Measurements from ENCODE around the gene PRR36. TPM values are rescaled to one million over a fixed set of nuclear protein-coding genes. Genes with fewer than 3 reads are reported as not detected.

Gene PRR36
- total RNA-seq, 2 experiments from 2014 or later: 0.17 TPM; not detected in 1

- Histone ChIP-seq H3K4me1 (ENCODE audit: insufficient read depth, low read length, poor library complexity, severe bottlenecking) (peaks cover 16% of the 10 kb centered on the region), H3K9me2 (ENCODE audit: insufficient read depth, low read length) (no peaks in the 10 kb centered on the region), H3K4me2 (ENCODE audit: low read length) (0 out of 2 replicates have a peak overlapping the region, but pooled peaks have one; percentile 14), H3K36me3 (ENCODE audit: insufficient read depth, low read length) (peaks cover 14% of the 10 kb centered on the region; the same call in 1 of the 2 replicates), H3K27ac (ENCODE audit: low read depth, low read length, poor library complexity, severe bottlenecking) (no peak overlapping the region), H3K9me3 (ENCODE audit: low read length) (no peaks in the 10 kb centered on the region), H3K79me2 (ENCODE audit: insufficient read depth, low read depth, low read length) (no peaks in the 10 kb centered on the region), H2AFZ (ENCODE audit: low read length) (no peak overlapping the region), H3K4me3 (ENCODE audit: low read depth, low read length, poor library complexity, severe bottlenecking) (no peak overlapping the region), H4K20me1 (ENCODE audit: insufficient read depth, low read length) (peaks cover 6% of the 10 kb centered on the region; the same call in 1 of the 2 replicates)
- CTCF ChIA-PET (ENCODE audit: unreplicated experiment): no interaction called here
- intact Hi-C loops (cut with micrococcal nuclease; ENCODE audit: unreplicated experiment): no loop called here
- no peak for TF ChIP-seq EZH2phosphoT487 (IDR thresholded peaks at IDR 0.05; ENCODE audit: borderline replicate concordance, low read depth, low read length)
- TF ChIP-seq, protein P1, sequence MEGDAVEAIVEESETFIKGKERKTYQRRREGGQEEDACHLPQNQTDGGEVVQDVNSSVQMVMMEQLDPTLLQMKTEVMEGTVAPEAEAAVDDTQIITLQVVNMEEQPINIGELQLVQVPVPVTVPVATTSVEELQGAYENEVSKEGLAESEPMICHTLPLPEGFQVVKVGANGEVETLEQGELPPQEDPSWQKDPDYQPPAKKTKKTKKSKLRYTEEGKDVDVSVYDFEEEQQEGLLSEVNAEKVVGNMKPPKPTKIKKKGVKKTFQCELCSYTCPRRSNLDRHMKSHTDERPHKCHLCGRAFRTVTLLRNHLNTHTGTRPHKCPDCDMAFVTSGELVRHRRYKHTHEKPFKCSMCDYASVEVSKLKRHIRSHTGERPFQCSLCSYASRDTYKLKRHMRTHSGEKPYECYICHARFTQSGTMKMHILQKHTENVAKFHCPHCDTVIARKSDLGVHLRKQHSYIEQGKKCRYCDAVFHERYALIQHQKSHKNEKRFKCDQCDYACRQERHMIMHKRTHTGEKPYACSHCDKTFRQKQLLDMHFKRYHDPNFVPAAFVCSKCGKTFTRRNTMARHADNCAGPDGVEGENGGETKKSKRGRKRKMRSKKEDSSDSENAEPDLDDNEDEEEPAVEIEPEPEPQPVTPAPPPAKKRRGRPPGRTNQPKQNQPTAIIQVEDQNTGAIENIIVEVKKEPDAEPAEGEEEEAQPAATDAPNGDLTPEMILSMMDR (conservative IDR thresholded peaks at IDR 0.05; ENCODE audit: low read length): no peak
- no peak for DNase-seq (ENCODE audit: low spot score)
- no TSS peak for BruUV-seq (replicated peaks)
- POLR2A ChIA-PET: no interaction called here
These were observed 42.7 kb upstream of the PRR36 start for GRCh38 chr19:7916955-7917266.

DNA sequence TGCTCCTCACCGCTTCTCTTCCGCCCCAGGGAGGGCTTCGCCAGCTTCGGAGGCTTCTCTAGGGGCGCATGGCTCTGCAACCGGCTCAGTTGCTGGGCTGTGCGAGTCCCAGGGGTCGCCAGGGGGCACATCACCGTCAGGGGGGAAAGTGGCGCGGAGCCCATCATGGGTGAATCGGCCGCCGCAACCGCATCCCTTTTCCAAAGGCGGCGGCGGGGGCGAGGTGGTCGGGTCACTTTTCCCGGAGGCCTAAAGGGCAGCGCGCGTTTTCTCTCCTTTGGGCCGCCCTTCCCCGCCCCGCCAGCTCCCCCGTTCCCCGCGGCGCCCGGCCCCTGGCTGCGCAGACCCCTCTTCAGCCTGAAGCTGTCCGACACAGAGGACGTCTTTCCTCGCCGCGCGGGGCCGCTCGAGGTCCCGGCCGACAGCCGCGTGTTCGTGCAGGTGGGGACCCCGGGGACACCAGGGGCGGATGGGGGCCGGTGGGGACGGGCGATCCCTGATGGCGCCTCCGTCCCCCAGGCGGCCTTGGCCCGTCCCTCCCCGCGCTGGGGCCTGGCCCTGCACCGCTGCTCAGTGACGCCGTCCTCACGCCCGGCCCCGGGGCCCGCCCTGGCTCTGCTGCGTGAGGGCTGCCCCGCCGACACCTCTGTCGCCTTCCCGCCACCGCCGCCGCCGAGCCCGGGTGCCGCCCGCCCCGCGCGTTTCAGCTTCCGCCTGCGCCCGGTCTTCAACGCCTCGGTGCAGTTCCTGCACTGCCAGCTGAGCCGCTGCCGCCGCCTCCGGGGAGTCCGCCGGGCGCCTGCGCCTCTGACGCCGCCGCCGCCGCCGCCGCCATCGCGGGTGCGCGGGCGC is 42.1 kb upstream of the PRR36 start:
- peak; percentile 24 for DNase-seq (ENCODE audit: low spot score)
- Histone ChIP-seq H3K4me3 (ENCODE audit: low read depth, low read length, poor library complexity, severe bottlenecking) (peak overlapping the region; percentile 39), H2AFZ (ENCODE audit: low read length) (no peak overlapping the region), H3K4me1 (ENCODE audit: insufficient read depth, low read length, poor library complexity, severe bottlenecking) (peaks cover 11% of the 10 kb centered on the region), H3K36me3 (ENCODE audit: insufficient read depth, low read length) (peaks cover 20% of the 10 kb centered on the region; the same call in 1 of the 2 replicates), H3K9me2 (ENCODE audit: insufficient read depth, low read length) (no peaks in the 10 kb centered on the region), H3K4me2 (ENCODE audit: low read length) (peak overlapping the region; percentile 45; the same call in 1 of the 2 replicates), H3K9me3 (ENCODE audit: low read length) (no peaks in the 10 kb centered on the region), H3K27ac (ENCODE audit: low read depth, low read length, poor library complexity, severe bottlenecking) (no peak overlapping the region), H4K20me1 (ENCODE audit: insufficient read depth, low read length) (peaks cover 2% of the 10 kb centered on the region; the same call in 1 of the 2 replicates), H3K79me2 (ENCODE audit: insufficient read depth, low read depth, low read length) (no peaks in the 10 kb centered on the region)
- intact Hi-C loops (cut with micrococcal nuclease; ENCODE audit: unreplicated experiment): no loop called here
- POLR2A ChIA-PET: no interaction called here
- BruUV-seq (replicated peaks): no TSS peak
- TF ChIP-seq EZH2phosphoT487 (IDR thresholded peaks at IDR 0.05; ENCODE audit: borderline replicate concordance, low read depth, low read length): no peak
- TF ChIP-seq, protein P1 (conservative IDR thresholded peaks at IDR 0.05; ENCODE audit: low read length): no peak
- CTCF ChIA-PET (ENCODE audit: unreplicated experiment): no interaction called here

Measured in OCI-LY7 (cell line).